ENCODE data around the gene TGM6. TPM values are rescaled to one million over a fixed set of nuclear protein-coding genes. Genes with fewer than 3 reads are reported as not detected.

TGM6 gene
- total RNA-seq, 1 experiment from 2014 or later: not detected

GRCh38 chr20:2387180-2387577, 6.5 kb downstream of the TGM6 start:
- intact Hi-C loops (cut with micrococcal nuclease): no loop called here
- Histone ChIP-seq H3K4me2 (ENCODE audit: low read length) (no peak overlapping the region), H3K79me2 (ENCODE audit: low read length) (no peaks in the 10 kb centered on the region), H3K4me3 (ENCODE audit: low read length) (no peak overlapping the region), H3K36me3 (ENCODE audit: low read depth, low read length) (no peaks in the 10 kb centered on the region), H3K4me1 (ENCODE audit: insufficient read depth, low read length) (no peaks in the 10 kb centered on the region), H3K9me3 (ENCODE audit: low read length) (0 out of 2 replicates have a peak, but pooled peaks cover 8% of the 10 kb centered on the region), H3K27ac (ENCODE audit: low read length) (no peak overlapping the region), H4K20me1 (ENCODE audit: low read length) (no peaks in the 10 kb centered on the region), H3F3A (ENCODE audit: low read length, unreplicated experiment) (no peaks in the 10 kb centered on the region), H3K9me2 (replicated peaks; ENCODE audit: low read length) (no peaks in the 10 kb centered on the region), H2AFZ (ENCODE audit: low read length) (no peak overlapping the region), H3K27me3 (ENCODE audit: low read length) (peaks cover 31% of the 10 kb centered on the region), H3K9ac (ENCODE audit: low read length) (no peak overlapping the region)
- TF ChIP-seq EZH2phosphoT487 (IDR thresholded peaks at IDR 0.05; ENCODE audit: borderline replicate concordance, low read length) (no peak), CTCF (conservative IDR thresholded peaks at IDR 0.05; ENCODE audit: low read depth, low read length) (peak; percentile 68), EZH2 (IDR thresholded peaks at IDR 0.05; ENCODE audit: low read length, unreplicated experiment) (no peak)
- CTCF ChIA-PET: no interaction called here
- no TSS peak for BruUV-seq (replicated peaks)
- ATAC-seq: no peak
- DNase-seq: peak; percentile 44
- POLR2A ChIA-PET (ENCODE audit: unreplicated experiment): no interaction called here

DNA sequence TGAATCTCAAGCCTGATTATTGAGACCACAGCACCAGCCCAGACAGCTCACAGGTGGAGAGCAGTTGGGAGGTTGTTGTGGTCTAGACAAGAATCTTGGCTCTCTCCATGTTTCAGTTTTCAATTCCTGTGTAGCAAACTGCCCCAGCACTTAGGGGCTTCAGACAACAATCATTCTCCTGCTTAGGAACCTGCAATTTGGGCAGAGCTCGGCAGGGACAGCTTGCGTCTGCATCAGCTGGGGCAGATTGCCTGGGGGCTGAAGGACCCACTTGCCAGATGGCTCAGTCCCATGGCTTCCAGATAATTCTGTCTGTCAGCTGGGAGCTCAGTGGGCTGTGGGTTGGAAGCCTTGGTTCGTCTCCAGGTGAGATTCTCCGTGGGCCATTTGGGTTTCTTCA, 6.9 kb downstream of the TGM6 start:
- Histone ChIP-seq H3K27ac (ENCODE audit: low read length) (no peak overlapping the region), H4K20me1 (ENCODE audit: low read length) (no peaks in the 10 kb centered on the region), H3K36me3 (ENCODE audit: low read depth, low read length) (no peaks in the 10 kb centered on the region), H3K27me3 (ENCODE audit: low read length) (peaks cover 35% of the 10 kb centered on the region), H3K4me1 (ENCODE audit: insufficient read depth, low read length) (no peaks in the 10 kb centered on the region), H3K4me3 (ENCODE audit: low read length) (no peak overlapping the region), H3K79me2 (ENCODE audit: low read length) (no peaks in the 10 kb centered on the region), H3K4me2 (ENCODE audit: low read length) (no peak overlapping the region), H3K9me2 (replicated peaks; ENCODE audit: low read length) (no peaks in the 10 kb centered on the region), H3F3A (ENCODE audit: low read length, unreplicated experiment) (no peaks in the 10 kb centered on the region), H3K9me3 (ENCODE audit: low read length) (0 out of 2 replicates have a peak, but pooled peaks cover 8% of the 10 kb centered on the region), H2AFZ (ENCODE audit: low read length) (no peak overlapping the region), H3K9ac (ENCODE audit: low read length) (no peak overlapping the region)
- no peak for DNase-seq
- ATAC-seq: no peak
- no TSS peak for BruUV-seq (replicated peaks)
- CTCF ChIA-PET: interaction anchor here (0.6 kb wide), 1 partner anchor 146 kb away, joined by 5 read pairs; no protein-coding TSS in a partner anchor
- POLR2A ChIA-PET (ENCODE audit: unreplicated experiment): no interaction called here
- TF ChIP-seq EZH2 (IDR thresholded peaks at IDR 0.05; ENCODE audit: low read length, unreplicated experiment): no peak
- TF ChIP-seq CTCF (conservative IDR thresholded peaks at IDR 0.05; ENCODE audit: low read depth, low read length): peak; percentile 25; the same call in 1 of the 2 replicates
- intact Hi-C loops (cut with micrococcal nuclease): no loop called here

GRCh38 chr20:2390951-2391675, 10.4 kb downstream of the TGM6 start:
- Histone ChIP-seq H3K27ac (ENCODE audit: low read length) (no peak overlapping the region), H3K36me3 (ENCODE audit: low read depth, low read length) (no peaks in the 10 kb centered on the region), H3K9me3 (ENCODE audit: low read length) (0 out of 2 replicates have a peak, but pooled peaks cover 8% of the 10 kb centered on the region), H3F3A (ENCODE audit: low read length, unreplicated experiment) (no peaks in the 10 kb centered on the region), H3K27me3 (ENCODE audit: low read length) (peaks cover 60% of the 10 kb centered on the region), H3K4me3 (ENCODE audit: low read length) (no peak overlapping the region), H4K20me1 (ENCODE audit: low read length) (no peaks in the 10 kb centered on the region), H3K79me2 (ENCODE audit: low read length) (no peaks in the 10 kb centered on the region), H3K9ac (ENCODE audit: low read length) (no peak overlapping the region), H3K4me2 (ENCODE audit: low read length) (no peak overlapping the region), H3K9me2 (replicated peaks; ENCODE audit: low read length) (no peaks in the 10 kb centered on the region), H3K4me1 (ENCODE audit: insufficient read depth, low read length) (no peaks in the 10 kb centered on the region), H2AFZ (ENCODE audit: low read length) (no peak overlapping the region)
- DNase-seq (no peak), ATAC-seq (no peak)
- intact Hi-C loops (cut with micrococcal nuclease): no loop called here
- TF ChIP-seq EZH2phosphoT487 (IDR thresholded peaks at IDR 0.05; ENCODE audit: borderline replicate concordance, low read length) (no peak), CTCF (conservative IDR thresholded peaks at IDR 0.05; ENCODE audit: low read depth, low read length) (no peak), EZH2 (IDR thresholded peaks at IDR 0.05; ENCODE audit: low read length, unreplicated experiment) (no peak)
- no TSS peak for BruUV-seq (replicated peaks)
- CTCF ChIA-PET: no interaction called here
- POLR2A ChIA-PET (ENCODE audit: unreplicated experiment): no interaction called here
